ENCODE data around the gene DOLK. TPM values are rescaled to one million over a fixed set of nuclear protein-coding genes. Genes with fewer than 3 reads are reported as not detected.

The DOLK gene
- total RNA-seq, 1 experiment from 2014 or later: 20.1 TPM

DNA sequence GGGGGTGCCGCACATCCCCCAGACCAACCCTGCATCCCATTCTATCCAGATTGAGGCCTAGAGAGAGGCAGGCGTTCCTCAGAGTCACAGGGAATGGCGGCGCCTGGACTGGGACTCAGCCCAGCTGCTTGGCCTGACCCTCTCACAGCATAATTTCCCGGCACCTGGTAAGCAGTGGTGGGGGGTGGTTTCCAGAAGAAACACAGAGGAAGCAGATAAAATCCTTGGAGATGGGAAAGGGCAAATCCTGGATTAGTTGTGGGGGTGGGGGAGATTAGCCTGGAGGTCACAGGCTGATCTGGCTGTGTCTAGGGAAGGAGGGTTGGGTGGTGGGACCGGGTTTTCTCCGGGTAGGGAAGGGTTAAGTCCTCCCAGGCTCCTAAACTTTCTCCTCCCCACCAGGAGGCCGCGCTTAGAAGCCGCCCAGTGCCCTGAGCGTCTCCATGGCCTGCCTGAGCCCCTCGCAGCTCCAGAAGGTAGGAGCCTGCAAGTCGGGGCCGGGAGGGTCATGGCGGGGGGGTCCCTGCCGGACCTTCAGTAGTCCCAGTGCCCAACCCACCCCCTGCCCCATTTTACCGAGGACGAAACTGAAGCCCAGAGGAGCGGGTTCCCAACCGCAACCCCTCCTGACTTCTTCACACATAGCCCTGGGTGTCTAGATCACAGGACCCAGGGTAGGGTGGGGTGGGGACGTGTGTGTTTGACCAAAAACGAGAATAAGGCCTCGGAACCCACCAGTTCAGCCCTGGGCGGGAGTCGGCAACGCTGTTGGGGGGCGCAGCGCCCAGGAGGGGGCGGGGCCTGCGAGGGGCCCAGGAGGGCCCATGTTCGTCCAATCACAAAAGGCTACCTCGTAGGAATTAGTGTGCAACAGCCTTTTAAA, 25.3 kb downstream of the DOLK start:
- no peak overlapping the region for H3T11ph ChIP-seq (ENCODE audit: low read length)
- peak overlapping the region; percentile 59 for H3K4me2 ChIP-seq (ENCODE audit: insufficient read depth, insufficient read length, low read length)
- H3K9me3 ChIP-seq (ENCODE audit: control insufficient read depth, low read depth, low read length): no peaks in the 10 kb centered on the region
- H2BK12ac ChIP-seq (ENCODE audit: insufficient read length, low read depth, low read length): no peak overlapping the region
- no peak overlapping the region for H2BK5ac ChIP-seq (ENCODE audit: insufficient read length, low read length)
- H3K14ac ChIP-seq (ENCODE audit: insufficient read depth, low read length): peak overlapping the region; percentile 57; the same call in 1 of the 2 replicates
- H3K4ac ChIP-seq (ENCODE audit: low read depth, low read length): no peak overlapping the region
- H2AK5ac ChIP-seq (ENCODE audit: insufficient read length, low read length): no peak overlapping the region
- no peaks in the 10 kb centered on the region for H3K23me2 ChIP-seq (ENCODE audit: insufficient read length, low read depth, low read length, poor library complexity, severe bottlenecking)
- no peaks in the 10 kb centered on the region for H3K79me1 ChIP-seq (ENCODE audit: insufficient read depth, low read depth, low read length, poor library complexity, severe bottlenecking)
- H3K4me1 Mint-ChIP-seq: peaks cover 16 to 17% of the 10 kb centered on the region in 2 experiments
- H3K56ac ChIP-seq (ENCODE audit: insufficient read length, low read depth, low read length): no peak overlapping the region
- no peak overlapping the region for H3K27ac ChIP-seq (ENCODE audit: insufficient read length, low read depth, low read length)
- peak overlapping the region; percentile 88 to 98 (median 97) for H3K27ac Mint-ChIP-seq
- no peaks in the 10 kb centered on the region; the same call in 1 of the 2 replicates for H3K27me3 Mint-ChIP-seq (ENCODE audit: low read depth)
- TF ChIP-seq, protein P1, sequence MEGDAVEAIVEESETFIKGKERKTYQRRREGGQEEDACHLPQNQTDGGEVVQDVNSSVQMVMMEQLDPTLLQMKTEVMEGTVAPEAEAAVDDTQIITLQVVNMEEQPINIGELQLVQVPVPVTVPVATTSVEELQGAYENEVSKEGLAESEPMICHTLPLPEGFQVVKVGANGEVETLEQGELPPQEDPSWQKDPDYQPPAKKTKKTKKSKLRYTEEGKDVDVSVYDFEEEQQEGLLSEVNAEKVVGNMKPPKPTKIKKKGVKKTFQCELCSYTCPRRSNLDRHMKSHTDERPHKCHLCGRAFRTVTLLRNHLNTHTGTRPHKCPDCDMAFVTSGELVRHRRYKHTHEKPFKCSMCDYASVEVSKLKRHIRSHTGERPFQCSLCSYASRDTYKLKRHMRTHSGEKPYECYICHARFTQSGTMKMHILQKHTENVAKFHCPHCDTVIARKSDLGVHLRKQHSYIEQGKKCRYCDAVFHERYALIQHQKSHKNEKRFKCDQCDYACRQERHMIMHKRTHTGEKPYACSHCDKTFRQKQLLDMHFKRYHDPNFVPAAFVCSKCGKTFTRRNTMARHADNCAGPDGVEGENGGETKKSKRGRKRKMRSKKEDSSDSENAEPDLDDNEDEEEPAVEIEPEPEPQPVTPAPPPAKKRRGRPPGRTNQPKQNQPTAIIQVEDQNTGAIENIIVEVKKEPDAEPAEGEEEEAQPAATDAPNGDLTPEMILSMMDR (conservative IDR thresholded peaks at IDR 0.05): no peak
- H2BK120ac ChIP-seq (ENCODE audit: low read depth, low read length, poor library complexity, severe bottlenecking): no peak overlapping the region
- peak overlapping the region; percentile 51 for H3K18ac ChIP-seq (ENCODE audit: insufficient read length, low read depth, low read length)
- no peak overlapping the region for H4K91ac ChIP-seq (ENCODE audit: insufficient read length, low read depth, low read length)
- H3K4me3 Mint-ChIP-seq: peak overlapping the region; percentile 79 to 81
- H3K36me3 Mint-ChIP-seq (ENCODE audit: insufficient read depth in 1 of 3, low read depth in 3 of 3): peaks cover 8 to 19% (median 15%) of the 10 kb centered on the region in 3 experiments; a peak in 6 of 7 replicates
- no peaks in the 10 kb centered on the region for H3K27me3 ChIP-seq (ENCODE audit: insufficient read depth, low read length)
- H3K23ac ChIP-seq (ENCODE audit: insufficient read length, low read depth, low read length): no peak overlapping the region
- no peak overlapping the region for H2BK20ac ChIP-seq (ENCODE audit: low read depth, low read length, poor library complexity, severe bottlenecking)
- H2AFZ ChIP-seq (ENCODE audit: low read length): peak overlapping the region; percentile 96
- no peak overlapping the region for H4K5ac ChIP-seq (ENCODE audit: insufficient read length, low read depth, low read length)
- no CpG with 5 or more reads among the region's 32 CpGs for WGBS (ENCODE audit: extremely low coverage, insufficient read length, low lambda C conversion rate)
- H2BK15ac ChIP-seq (ENCODE audit: low read depth, low read length): no peak overlapping the region
- DNase-seq: peak; percentile 85
- no peaks in the 10 kb centered on the region for H3K9me3 Mint-ChIP-seq
- H4K20me1 ChIP-seq (ENCODE audit: control insufficient read depth, insufficient read depth, insufficient read length): peaks cover 3% of the 10 kb centered on the region
- no peaks in the 10 kb centered on the region; the same call in 1 of the 2 replicates for H3K4me1 ChIP-seq (ENCODE audit: insufficient read depth, low read length)
- no peaks in the 10 kb centered on the region for H3K79me2 ChIP-seq (ENCODE audit: insufficient read depth, low read length)
- no peak overlapping the region for H4K8ac ChIP-seq (replicated peaks; ENCODE audit: insufficient read length, low read depth, low read length)
- no peak overlapping the region for H3K9ac ChIP-seq (ENCODE audit: extremely low read depth, insufficient read length, low read length)
